ENCODE results near the gene FGA. TPM values are rescaled to one million over a fixed set of nuclear protein-coding genes. Genes with fewer than 3 reads are reported as not detected.

FGA gene
- total RNA-seq, 1 experiment from 2014 or later = not detected

DNA sequence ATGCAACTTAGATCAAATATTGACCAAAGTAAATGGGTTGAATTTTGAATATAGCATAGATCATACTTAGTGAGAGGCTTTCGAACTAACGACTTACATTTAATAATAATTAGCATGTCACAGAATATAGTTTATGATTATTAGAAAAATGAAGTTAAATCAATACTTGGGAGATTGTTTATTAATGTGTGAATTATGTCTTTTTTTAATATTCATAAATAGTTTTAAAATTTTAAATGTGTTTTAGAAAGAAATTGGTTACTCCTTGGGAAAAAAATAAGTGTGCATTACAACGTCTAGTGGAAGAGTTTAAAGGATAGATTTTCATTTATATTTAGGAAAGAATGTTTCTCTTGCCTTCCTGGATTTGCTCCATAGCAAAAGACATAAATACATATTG lies 7.3 kb downstream of the FGA start:
- DNase-seq (ENCODE audit: low read depth) = no peak

DNA sequence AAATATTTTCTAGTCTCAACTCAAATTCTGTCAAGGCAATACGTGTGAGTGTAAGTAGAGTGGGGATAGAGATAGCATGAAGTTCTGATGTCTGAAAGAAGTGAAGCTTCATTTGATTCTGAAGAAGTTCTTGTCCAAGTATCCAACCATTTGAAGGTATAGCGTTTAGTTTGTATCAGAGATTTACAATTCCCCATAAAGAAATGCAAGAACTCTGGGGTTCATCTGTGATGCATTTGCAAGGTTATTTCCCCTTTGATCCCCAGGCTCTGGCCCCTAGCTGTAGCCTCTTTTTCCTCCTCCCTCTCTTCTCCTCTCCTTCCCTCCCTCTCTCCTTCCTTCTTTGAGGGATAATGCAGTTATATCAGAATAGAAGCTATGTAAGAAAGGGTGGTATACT lies 7.8 kb downstream of the FGA start:
- no peak for DNase-seq (ENCODE audit: low read depth)

DNA sequence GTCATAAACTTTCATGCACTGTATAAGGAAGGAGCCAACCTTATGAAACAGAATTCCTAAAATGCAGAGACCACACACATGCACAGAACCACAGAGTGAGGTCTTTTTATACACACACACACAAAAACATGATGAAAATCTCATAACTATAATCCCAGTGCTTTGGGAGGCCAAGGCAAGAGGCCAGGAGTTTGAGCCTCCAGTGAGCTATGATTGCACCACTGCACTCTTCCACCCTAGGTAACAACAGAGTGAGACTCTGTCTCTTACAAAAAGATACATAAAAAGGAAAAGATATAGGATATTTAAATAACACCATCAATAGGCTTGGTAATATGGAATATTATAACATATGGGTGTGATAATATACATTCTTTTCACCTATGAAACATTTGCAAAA lies 10.6 kb downstream of the FGA start:
- no peak for DNase-seq (ENCODE audit: low read depth)

DNA sequence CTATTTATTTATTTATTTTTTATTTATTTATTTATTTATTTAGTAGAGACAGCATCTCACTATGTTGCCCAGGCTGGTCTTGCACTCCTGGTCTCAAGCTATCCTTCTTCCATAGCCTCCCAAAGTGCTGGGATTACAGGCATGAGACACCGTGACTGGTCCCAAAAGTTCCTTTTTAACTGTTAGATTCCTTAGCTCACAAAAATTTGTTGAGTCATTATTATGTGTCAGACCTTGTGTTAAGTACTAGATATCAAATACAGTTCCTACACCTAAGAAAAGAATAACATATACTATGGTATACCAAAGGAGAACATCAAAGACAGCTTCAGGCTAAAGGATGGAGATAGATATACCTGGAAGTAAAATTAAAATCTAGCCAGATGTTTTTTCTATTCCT lies 11.6 kb downstream of the FGA start:
- DNase-seq (ENCODE audit: low read depth) = peak; percentile 35

DNA sequence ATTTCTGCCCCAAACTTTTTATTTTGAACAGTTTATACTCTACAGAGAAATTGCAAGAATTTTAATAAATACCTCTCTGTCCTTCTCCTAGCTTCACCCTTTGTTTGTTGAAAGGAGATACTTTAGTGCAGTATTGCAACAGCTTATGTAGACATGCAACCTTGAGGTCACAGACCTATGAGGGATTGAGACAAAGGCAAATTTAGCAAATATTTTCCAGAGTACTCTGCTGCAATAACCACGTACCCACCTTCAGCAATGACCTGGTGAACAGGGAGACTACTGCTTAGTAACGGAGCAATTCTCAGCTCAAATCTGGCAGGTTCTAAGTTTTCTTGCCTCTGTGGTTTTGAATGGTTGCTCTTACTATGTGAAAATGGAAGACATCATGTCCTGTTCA lies 13.2 kb downstream of the FGA start:
- DNase-seq (ENCODE audit: low read depth) = no peak

DNA sequence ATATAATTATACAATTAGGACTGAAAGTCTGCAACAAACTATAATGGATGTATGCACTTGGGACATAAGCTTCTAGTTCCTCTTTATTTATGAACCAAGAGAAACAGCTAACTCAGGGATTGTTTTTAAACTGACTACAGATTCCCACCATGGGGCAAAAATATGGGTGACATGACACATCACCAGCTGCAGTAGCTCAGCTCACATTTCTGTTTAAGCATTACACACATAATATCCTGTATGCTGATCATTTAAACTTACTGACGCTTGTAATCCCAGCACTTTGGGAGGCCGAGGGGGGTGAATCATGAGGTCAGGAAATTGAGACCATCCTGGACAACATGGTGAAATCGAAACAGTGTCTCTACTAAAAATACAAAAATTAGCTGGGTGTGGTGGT lies 16.2 kb downstream of the FGA start:
- peak; percentile 46 for DNase-seq (ENCODE audit: low read depth)

DNA sequence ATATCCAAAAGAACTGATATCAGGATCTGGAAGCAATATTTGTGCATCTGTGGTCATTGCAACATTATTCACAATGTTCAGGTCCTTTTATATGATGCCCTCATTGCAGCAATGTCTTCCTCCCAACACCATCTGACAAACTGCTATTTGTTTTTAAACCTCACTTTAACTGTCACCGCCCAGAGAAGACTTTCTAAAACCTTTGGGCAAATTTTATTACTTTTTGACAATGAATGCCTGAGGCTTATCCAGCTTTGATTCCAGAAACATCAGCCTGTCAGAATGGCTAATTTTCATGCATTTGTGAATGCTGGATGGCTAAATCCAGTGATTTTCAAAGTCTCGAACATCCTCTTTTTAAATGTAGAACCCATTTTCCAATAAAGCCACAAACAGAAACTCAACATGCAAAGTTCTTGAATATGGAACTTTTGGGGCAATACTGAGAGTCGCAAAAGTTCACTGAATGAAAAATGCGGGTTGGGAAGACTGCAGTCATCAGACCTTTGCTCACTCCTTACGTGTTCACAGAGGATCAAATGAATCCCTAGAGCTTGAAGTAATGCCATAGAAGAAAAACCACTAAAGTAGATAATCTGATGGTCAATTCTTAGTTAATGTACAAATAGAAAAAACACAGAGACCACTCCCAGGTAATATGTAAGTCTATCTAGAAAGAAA lies 17.2 kb downstream of the FGA start:
- no peak for DNase-seq (ENCODE audit: low read depth)

DNA sequence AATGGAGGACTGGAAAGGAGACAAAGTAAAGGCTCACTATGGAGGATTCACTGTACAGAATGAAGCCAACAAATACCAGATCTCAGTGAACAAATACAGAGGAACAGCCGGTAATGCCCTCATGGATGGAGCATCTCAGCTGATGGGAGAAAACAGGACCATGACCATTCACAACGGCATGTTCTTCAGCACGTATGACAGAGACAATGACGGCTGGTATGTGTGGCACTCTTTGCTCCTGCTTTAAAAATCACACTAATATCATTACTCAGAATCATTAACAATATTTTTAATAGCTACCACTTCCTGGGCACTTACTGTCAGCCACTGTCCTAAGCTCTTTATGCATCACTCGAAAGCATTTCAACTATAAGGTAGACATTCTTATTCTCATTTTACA lies 21.0 kb downstream of the FGA start:
- no peak for DNase-seq (ENCODE audit: low read depth)

DNA sequence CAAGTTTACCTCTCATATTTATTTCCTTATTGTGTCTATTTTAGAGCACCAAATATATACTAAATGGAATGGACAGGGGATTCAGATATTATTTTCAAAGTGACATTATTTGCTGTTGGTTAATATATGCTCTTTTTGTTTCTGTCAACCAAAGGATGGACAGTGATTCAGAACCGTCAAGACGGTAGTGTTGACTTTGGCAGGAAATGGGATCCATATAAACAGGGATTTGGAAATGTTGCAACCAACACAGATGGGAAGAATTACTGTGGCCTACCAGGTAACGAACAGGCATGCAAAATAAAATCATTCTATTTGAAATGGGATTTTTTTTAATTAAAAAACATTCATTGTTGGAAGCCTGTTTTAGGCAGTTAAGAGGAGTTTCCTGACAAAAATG lies 21.5 kb downstream of the FGA start:
- DNase-seq (ENCODE audit: low read depth) = peak; percentile 7

DNA sequence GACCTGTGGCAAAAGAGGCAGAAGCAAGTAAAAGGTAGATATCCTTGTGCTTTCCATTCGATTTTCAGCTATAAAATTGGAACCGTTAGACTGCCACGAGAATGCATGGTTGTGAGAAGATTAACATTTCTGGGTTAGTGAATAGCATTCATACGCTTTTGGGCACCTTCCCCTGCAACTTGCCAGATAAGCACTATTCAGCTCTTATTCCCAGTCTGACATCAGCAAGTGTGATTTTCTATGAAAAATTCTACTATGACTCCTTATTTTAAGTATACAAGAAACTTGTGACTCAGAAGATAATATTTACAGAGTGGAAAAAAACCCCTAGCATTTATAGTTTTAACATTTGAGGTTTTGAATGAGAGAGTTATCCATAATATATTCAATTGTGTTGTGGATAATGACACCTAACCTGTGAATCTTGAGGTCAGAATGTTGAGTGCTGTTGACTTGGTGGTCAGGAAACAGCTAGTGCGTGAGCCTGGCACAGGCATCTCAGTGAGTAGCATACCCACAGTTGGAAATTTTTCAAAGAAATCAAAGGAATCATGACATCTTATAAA lies 23.8 kb downstream of the FGA start:
- DNase-seq (ENCODE audit: low read depth) = peak; percentile 51

DNA sequence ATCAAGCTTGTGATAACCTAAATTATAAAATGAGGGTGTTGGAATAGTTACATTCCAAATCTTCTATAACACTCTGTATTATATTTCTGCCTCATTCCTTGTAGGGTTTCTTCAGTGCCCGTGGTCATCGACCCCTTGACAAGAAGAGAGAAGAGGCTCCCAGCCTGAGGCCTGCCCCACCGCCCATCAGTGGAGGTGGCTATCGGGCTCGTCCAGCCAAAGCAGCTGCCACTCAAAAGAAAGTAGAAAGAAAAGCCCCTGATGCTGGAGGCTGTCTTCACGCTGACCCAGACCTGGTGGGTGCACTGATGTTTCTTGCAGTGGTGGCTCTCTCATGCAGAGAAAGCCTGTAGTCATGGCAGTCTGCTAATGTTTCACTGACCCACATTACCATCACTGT lies 24.8 kb downstream of the FGA start:
- no peak for DNase-seq (ENCODE audit: low read depth)

DNA sequence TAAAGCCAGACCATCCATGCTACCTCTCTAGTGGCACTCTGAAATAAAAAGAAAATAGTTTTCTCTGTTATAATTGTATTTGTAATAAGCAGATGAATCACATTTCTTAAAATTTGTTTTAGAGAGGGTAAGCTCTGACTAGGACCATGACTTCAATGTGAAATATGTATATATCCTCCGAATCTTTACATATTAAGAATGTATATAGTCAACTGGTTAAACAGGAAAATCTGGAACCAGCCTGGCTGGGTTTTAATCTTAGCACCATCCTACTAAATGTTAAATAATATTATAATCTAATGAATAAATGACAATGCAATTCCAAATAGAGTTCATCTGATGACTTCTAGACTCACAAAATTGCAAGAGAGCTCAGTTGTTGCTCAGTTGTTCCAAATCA lies 26.2 kb downstream of the FGA start:
- DNase-seq (ENCODE audit: low read depth) = no peak

DNA sequence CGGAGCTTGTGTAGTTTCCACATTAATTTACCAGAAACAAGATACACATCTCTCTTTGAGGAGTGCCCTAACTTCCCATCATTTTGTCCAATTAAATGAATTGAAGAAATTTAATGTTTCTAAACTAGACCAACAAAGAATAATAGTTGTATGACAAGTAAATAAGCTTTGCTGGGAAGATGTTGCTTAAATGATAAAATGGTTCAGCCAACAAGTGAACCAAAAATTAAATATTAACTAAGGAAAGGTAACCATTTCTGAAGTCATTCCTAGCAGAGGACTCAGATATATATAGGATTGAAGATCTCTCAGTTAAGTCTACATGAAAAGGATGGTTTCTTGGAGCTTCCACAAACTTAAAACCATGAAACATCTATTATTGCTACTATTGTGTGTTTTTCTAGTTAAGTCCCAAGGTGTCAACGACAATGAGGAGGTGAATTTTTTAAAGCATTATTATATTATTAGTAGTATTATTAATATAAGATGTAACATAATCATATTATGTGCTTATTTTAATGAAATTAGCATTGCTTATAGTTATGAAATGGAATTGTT lies 27.8 kb downstream of the FGA start, which contains the start of gene FGB:
TSS of gene FGB (plus strand) at position 315 of the 558 bp plus-strand sequence. CDS start at position 323, 8 bp downstream.
- no peak for DNase-seq (ENCODE audit: low read depth)

DNA sequence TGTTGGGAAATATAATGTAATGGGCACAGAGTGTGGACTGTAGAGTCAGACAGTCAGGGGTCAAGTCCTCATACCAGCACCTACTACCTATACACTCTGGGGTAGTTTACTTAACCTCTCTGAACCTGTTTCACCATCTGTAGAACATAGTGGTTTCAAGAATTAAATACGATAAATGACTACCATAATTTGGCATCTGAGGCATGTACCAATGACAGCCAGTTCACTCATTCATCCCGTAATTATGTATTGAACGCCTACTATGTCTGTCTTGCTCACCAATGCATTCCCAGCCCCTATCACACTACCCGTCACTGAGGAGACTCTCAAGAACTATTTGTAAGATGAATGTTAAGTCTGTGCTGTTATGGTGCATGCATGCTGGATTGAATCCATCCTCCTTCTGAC lies 29.7 kb downstream of the FGA start:
- peak; percentile 68 for DNase-seq (ENCODE audit: low read depth)

DNA sequence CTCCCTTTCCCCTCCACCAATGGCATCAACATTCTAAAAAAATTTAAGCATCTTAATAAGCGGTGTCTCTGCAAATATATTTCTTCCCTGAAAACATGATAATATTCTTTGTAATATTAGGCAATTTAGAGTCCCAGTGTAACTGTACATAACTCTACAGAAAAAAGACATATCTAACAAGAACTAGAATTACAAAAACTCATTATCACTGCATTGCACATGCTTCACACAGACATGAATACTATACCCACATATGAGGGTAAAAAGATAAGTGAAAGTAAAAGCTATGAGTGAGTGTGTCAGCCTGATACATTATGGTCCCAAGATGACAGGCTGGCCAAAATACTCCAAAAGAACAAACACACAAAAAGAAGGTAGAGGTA lies 30.1 kb downstream of the FGA start:
- DNase-seq (ENCODE audit: low read depth) = no peak

DNA sequence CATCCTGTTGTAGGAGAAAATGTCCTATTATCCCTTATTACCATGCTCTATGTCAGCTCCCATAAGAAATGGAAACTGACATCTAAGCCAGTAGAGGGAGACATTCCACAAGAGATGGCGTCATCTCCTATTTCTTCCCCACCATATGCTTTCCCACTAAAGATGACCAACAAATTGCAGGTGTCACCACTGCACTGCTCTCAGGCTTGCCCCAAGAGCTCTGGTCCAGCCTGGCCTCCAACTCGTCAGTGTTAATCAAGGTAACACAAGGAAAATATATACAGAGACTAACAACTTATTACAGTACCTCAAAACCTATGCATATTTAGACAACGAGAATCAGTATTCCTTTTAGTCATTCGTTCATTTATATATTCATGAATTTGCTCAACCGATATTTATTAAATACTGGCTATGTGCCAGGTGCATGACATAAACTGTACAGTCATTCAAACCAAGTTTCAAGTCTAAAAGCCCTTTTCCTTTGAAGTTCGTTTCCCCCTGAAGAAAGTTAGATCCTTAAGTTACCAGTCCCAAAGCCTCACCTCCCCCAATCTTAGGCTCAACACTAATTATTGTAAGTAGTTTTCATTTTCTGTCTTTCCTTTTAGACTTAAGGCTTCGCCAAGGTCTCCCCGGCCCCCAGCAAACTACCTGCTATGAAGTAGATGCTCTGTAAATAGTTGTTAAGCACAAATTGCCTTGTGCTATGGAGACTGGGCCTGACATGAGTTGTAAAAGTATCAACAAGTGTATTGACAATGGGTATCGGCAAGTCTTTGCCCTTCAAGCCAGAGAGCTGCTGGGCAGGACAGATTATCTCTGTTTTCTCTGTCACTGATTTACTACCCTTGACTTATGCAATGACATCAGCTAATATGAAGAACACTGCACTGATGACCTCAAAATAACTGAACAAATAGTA lies 30.8 kb downstream of the FGA start:
- peak; percentile 72 for DNase-seq (ENCODE audit: low read depth)

DNA sequence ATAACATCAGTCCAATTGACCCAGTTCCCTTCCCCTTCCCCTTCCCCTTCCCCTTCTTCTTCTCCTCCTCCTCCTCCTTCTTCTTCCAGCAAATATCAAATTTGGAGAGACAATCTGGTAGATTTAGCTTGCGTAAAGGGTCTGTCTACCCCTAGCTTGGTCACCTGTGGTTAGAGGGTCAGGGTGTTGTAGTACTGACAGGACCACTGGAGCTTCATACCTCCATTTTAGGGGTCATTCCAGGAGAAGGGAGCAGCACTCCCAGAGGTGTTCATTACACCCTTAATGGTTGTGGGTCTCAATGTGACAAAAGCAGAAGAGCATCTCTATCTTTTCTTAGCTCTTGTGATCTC lies 31.4 kb downstream of the FGA start:
- no peak for DNase-seq (ENCODE audit: low read depth)

DNA sequence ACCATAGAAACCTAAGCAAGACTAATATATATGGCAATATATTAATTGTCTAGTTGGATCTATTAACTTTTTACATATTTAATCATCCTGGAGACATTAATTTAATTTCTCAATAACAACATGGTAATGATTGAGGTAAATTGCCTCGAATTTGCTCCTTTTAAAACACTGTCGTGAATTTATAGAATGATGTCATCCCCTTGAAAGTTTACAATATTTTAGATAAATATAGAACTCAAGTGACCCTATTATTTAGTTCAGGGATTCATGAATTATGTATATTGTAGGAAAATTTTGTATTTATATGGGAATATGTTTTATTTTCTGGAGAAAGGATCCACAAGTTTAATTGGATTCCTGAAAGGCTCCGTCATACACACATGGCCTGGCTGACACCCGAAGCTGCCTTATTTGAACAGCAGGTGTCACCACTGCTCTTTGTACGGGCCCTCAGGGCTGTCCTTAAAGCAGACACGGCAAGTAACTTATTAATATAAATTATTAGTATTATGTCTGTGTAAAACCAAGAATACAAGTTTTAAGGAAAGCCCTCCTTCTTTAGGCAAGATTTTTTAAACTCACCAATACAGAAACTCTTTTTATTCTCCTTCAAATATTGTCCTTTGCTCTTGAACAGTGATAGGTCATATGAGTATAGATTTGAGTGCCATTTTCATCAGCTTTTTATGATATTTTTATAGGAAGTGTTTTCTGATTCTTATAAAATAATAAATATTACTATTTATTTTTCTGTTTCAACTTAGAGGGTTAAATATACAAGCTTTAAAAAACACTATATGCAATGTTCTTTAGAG lies 38.5 kb downstream of the FGA start:
- peak; percentile 61 for DNase-seq (ENCODE audit: low read depth)

DNA sequence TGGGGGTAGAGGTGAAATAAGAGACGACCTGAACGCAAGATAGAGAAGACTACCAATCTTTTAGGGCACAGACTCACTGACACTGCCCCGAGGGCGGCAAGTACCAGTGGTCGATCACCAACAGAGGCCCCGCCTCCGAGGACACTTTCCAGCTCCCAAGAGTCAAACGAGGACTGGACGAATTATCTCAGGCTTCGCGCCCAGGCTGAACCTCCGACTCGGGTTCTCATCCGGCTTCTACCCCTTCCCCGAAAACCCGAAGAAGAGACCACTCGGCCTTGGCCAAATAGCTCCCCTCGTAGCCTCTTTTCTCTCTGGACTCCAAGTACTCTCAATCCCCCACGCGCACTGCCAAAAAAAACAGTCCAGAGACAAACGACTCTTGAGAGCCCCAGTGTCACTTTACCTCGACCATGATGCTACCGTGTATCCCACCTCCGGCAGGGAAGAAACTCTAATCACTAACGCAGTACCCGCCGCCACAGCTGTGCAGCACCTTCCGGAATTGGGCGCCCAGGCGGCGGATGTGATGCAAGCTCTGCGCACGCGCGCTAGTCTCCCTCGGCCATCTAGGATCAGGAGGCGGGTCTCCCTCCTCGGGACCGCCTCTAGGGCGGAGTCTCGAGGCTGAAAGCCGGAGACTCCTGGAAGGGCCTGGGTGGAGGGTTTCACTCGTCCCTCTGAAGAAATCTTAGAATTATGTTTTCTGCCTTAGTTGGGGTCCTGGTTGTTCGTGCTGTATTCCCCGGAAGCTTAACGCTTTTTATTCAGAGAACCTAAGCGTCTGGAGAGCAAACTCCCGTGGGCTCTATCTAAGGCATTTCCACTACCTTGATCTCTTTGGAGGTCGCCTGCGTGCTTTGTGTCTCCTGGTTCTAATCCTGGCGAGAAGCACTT lies 40.4 kb downstream of the FGA start, which contains the start of gene PLRG1:
TSS of gene PLRG1 (minus strand) at position 507 of the 897 bp plus-strand sequence. CDS start at position 415, 92 bp downstream.
- DNase-seq (ENCODE audit: low read depth) = peak; percentile 93

DNA sequence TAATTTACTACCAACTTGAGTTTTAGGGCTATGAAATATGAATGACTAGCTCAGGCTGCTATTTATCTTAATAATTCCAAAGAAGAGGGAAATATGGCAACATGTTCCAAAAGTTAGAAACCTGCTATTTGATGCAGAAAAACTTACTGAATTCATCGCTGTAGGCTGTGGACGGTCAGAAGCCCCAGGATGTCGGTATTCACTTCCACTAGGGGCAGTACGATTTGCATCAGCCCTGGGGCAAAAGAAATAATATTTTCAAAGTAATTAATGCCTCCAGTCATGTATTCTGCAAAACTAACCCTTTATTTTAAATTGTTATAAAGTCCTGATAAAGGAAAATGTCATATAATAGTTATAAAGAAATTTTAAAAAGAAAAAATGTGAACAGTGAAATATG lies 44.9 kb downstream of the FGA start:
- no peak for DNase-seq (ENCODE audit: low read depth)
